GM18868 (cell line): ENCODE data around the gene DYNC1LI1.
A peak's percentile ranks its signal among the peaks of the same experiment; 100 is the strongest.
"Not testable (repeated sequence)": the region's sequence is repeated elsewhere in the genome, so short reads cannot be mapped to it uniquely, and the experiment has no call there.

Experiments used
- ATAC-seq: cut with Tn5 transposase; IDR thresholded peaks from one replicate; pipeline ENCODE4 v1.9.1; 2021; ENCODE audit warnings: mild to moderate bottlenecking, moderate library complexity; ENCODE audit not compliant: unreplicated experiment

The DYNC1LI1 gene

DNA sequence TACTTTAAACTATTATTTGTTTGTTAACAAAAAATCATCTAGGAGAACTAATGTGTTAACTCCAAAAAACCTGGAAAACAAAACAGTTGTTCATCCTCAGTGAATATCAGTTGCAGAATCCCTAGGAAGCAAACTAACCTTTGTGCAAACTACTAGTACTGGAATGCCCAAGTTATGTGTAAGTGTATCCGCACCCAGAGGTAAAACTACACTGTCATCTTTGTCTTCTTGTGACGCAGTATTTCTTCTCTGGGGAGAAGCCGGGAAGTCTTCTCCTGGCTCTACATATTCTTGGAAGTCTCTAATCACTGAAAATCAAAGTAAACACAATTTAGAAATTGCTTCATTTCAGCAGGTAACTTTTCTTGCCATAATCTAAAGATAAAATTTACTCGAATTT is 29.8 kb downstream of the DYNC1LI1 start:
- no peak for ATAC-seq

DNA sequence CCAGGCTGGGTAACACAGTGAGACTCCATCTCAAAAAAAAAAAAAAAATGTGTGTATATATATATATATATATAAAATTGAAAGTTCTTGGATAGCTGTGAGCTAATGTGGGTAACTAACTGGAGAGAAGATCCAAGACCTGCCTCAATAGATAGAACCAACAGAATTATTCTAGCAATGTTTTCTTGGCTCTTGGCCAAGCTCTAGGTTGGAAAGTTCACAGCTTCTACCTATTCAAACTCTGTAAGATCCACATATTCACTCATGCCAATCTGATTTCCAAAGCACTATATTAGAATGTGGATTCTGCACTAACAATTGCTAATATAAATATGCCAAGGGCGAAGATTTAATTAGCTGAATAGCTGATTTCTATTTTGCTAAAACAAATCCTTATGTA is 38.2 kb downstream of the DYNC1LI1 start:
- no peak for ATAC-seq

DNA sequence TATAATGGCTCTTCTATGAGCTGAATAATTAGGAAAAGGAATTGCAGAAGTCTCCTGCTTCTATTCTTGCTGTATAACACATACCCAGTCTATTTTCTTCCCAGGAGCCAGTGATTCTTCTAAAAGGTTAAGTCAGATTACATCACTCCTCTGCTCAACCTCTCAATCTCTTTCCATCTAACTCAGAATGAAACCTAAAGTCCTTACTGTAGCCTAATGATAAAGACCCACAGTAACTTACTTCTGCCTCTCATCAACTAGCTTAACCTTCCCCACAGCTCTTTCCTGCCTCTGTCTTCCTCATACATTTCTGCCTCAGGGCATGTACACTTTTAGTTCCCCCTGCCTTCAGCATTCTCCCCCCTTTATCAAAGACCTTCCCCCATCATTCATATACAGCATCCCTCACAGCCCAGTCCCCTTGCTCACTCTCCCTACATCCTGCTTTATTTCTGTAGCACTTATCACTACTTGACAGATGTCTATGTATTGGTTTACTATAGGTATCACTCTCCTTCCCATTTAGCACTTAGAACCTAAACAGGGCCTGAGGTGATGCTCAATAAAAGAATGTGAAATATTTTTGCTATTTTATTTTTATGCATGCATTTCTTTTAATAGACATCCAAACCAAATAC is 39.5 kb downstream of the DYNC1LI1 start:
- ATAC-seq, result peak; percentile 92

DNA sequence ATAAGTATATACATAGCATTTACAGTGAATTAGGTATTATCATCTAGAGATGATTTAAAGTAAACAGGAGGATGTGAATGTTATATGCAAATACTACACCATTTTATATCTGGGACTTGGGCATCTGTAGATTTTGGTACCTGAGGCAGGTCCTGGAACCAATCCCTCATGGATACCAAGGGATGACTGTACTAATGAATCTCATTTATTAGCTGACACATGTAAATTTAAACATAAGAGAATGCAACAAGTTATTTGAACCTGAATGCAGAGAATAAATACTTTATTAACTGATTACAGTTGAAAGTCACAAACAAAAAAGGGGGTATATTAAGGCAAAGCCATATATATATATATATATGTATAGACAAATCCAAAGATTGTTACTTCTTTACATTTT is 44.9 kb downstream of the DYNC1LI1 start:
- ATAC-seq, result no peak

DNA sequence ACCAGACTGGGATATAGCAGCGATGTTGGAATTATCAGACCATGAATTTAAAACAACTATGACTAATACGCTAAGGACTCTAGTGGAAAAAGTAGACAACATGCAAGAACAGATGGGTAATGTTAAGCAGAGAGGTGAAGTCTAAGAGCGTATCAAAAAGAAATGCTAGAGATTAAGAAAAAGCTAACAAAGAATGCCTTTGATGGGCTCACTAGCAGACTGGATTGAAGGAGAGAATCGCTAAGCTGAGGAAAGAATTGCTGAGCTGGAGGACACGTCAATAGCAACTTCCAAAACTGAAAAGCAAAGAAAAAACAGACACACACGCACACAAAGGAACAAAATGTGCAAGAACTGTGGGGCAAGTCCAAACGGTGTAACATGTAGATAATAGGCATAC is 48.0 kb downstream of the DYNC1LI1 start:
- ATAC-seq, result no peak

DNA sequence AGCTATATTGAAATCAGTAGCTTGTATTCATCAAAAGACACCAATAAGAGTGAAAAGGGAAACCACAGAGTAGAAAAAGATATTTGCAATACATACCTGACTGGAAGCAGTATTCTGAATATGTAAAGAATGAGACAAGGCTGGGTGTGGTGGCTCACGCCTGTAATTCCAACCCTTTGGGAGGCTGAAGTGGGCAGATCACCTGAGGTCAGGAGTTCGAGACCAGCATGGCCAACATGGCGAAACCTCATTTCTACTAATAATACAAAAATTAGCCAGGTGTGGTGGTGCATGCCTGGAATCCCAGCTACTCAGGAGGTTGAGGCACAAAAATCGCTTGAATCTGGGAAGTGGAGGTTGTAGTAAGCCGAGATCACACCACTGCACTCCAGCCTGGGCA is 51.7 kb downstream of the DYNC1LI1 start:
- not testable (repeated sequence) for ATAC-seq

DNA sequence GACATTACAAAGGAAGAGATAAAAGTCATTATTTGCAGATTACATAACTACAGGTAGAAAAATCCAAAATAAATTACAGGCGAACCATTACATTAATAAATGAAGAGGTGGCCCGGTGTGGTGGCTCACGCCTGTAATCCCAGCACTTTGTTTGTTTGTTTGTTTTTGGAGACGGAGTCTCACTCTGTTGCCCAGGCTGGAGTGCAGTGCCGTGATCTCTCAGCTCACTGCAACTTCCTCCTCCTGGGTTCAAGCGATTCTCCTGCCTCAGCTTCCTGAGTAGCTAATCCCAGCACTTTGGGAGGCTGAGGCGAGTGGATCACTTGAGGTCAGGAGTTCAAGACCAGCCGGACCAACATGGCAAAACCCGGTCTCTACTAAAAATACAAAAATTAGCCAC is 53.9 kb downstream of the DYNC1LI1 start:
- not testable (repeated sequence) for ATAC-seq

DNA sequence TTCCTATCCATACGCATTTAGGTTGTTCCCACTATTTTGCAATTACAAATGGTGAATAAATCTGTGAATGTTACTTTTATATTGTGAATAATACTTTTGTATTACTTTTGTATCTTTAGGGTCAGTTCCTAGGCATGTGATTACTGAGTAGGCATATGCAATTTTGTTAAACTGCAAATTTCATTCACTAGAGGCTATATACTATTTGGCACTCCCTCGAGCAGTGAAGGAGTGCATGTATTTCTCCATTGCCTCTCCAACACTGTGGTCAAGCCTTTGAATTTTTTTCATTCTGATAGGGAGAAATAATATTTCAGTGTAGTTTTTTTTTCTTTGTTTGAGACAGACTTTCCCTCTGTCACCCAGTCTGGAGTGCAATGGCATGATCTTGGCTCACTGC is 59.7 kb downstream of the DYNC1LI1 start:
- no peak for ATAC-seq

DNA sequence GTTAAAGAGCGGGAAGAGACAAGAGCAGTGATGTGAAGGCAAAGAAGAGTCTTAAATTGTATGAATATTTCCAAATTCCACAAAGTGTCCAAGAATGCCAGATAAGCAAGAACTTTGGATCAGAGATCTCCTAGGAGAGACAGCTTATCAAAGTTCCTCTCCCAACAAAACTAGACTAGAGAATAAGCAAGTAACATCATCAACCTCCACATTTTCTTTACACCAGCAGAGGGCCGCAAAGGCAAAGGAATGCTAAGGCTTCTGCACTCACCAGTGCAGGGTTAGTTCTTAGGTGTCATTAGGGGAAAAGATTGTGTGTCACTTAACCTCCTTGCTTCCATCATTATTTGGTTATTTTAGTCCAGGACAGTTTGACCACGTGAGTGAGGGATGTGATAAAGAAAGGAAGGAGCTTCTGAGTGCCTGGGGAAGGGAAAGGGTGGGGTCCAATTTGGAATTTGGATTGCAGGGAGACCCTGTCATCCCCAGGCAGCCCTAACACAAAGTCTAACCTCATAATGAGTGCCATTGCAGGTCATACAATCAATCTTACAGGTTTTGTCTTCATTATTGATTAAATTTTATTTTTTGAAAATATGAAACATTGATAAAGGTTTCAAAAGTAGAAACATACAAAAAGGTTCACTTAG is 60.5 kb downstream of the DYNC1LI1 start:
- ATAC-seq, result peak; percentile 92

DNA sequence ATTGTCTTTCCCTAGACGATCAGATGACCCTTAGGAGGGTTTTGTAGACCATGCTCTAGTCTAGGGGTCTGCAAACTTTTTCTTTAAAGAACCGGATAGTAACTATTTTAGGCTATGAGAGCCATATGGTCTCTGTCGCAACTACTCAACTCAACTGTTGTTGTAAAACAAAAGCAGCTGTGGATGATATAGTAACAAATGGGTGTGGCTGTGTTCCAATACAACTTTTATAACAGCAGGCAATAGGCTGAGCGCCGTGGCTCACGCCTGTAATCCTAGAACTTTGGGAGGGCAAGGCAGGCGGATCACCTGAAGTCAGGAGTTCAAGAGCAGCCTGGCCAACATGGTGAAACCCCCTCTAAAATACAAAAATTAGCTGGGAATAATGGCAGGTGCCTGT is 61.9 kb downstream of the DYNC1LI1 start:
- ATAC-seq, result no peak

DNA sequence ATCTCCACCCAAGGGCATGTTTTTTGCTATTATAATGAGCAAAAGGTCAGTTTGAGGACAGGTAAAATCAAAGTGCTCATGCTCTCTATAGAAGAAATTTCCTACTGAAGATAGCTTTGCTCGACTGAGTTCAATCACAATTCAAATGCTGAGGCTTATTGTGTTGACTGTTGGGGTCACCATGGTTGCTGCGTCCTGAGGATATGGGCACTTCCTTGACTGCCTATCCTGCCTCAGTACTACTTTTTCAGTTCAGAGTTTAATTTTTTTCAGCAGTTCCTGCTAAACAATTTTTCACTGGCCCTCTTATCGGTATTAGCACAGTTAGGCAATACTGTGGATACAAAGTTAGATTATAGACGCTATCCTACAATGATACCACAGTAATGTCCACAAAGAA is 64.2 kb downstream of the DYNC1LI1 start:
- ATAC-seq, result no peak

DNA sequence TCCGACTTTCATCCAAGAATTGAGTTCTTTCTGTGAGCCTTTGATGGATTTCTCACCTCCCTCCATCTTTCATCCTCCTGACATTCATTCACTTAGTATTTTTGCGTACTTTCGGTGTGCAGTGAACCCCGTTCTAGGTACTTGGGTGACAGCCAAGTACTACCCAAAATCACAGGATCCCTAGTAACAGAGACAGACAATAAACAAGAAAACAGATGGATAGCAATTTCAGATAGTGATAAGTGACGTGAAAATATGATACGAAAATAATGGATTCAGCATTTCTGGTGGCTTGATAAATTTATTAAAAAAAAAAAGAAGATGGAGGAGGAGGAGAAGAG is 67.7 kb downstream of the DYNC1LI1 start:
- ATAC-seq, result peak; percentile 5

DNA sequence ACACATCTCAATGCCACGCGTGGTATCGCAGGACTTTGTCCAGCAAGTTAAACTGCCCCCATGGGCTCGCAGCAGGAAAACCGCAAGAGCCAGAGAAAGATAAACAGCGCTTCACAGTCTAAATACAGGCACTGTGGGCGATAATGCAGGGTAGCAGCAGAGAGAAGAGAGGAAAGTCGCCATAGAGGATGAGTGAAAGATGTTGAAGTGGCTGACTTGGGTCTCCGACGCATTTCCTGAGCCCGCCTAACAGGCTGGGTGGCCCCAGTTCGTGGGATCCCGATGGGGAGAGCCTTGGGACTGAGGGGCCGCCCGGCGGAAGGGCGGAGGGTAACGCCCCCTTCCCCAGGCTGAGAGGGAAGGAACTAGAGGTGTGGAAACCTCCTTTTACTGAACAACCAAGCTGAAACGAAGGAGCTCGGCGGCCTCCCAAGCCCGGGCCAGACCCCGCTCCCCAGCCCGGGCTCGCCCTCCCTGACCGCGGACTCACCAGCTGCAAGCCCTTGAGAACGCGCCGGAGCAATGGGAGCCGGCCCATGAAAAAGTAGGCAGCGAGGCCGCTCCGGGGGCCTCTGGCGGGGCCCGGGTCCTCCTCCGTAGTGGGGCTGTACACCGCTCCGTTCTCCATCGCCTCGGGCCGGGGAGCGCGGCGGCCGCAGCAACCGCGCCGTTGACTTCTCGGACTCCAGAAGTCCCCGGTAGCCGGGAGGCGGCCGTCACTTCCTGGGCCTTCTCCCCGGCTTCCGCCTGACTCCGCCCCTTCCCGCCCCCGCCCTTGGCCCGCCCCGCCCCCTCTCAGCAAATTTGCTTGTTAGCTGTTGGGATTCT is 68.3 kb downstream of the DYNC1LI1 start, which contains the start of gene CMTM6:
TSS of gene CMTM6 (minus strand) at position 735 of the 828 bp plus-strand sequence. CDS start at position 628, 107 bp downstream.
- peak; percentile 78 for ATAC-seq

DNA sequence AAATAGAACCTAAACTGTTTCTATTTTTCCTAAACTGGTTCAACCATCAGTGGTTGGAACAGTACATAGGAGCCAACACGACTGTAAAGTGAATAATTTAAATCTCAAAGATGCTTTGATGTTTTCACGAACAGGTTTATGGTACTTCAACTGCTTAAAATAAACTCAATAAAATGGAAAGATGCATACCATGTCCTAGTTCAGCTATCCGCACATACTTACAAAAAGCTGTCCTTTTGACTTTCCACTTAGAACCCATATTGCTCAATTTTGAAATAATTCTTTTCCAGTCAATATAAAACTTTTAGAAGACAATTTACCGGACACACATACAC is 68.9 kb downstream of the DYNC1LI1 start:
- no peak for ATAC-seq

DNA sequence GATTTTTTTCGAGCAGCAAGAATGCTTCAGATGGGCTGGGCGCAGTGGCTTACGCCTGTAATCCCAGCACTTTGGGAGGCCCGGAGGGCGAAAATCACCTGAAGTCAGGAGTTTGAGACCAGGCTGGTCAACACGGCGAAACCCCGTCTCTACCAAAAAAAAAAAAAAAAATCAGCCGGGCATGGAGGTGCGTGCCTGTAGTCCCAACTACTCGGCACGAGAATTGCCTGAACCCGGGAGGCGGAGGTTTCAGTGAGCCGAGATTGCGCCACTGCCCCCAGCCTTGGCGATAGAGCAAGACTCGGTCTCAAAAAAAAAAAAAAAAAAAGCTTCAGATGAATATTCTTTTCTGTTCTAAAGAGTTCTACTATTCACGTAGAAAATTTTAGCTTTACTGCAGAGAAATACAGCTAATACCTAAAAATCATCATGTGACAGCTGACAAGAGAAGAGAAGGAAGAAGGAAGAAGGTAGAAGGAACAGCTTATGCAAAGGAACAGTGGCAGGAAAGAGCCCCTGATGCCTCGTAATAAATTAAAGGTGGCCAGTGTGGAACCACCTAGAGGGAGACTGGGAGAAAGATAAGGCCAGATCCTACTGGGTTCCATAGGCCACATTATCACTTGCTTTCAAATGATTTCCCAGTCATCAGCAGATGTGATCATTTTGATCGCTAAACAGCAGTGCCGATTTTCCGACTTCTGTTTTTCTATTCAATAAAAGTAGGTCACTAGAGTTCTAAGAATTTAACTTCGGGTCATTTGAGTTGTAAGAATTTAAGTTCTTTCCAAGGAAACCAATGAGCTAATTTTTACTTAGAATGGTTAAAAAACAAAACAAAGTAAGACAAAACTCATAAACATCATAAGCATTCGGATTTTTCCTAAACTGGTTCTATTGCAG is 69.5 kb downstream of the DYNC1LI1 start:
- no peak for ATAC-seq

DNA sequence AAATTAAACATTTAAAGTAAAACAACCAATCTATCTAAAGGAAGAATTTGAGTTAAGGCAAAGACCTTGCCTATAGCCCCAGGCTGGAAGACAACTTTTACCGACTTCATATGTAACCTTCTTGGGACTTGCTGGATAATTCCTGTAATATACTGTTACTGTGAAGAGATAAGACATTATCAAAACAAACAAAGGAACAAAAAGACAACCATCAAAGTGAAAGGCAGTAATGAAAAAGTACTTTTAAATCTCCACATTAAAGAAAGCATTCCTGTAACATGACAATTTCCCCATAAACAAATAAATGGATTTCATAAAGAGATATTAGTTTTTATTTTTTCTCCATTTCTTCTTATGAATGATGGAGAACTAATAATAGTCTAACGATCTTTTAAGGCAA is 70.4 kb downstream of the DYNC1LI1 start:
- no peak for ATAC-seq

DNA sequence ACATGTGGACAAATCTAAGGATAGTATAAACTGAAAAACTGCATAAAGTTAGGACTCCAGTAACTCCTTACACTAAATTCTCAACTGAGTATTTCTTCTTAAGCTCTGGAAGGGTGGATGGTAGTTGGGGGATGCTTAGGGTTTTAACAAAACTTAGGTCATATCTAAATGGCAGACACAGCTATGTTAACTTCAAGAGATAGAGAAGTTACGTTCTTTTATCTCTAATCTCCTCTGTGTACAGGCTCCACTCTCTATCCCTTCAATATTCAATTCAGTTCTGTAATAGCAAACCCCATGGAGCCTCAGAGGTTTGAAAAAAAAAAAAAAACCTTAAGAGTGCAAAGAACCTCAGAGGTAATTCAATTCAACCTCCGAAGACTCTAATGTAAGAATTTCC is 71.1 kb downstream of the DYNC1LI1 start:
- ATAC-seq, result no peak

DNA sequence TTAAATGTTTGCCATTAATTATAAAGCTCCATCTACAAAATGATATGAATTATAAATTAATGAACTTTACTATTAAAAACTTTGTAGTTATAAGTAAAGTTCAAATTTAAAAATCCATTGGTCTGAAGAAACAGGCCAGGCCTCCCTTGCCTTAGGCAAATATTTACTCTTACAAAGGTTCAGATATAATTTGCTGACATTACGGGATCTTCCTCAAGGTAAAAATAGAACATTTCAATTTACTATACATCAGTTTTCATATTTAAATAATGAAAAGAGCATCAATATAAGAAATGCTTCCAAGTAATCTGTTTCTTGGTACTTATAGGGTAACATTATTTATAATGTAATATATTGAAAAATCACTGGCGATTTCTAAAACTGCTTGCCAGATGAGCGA is 71.7 kb downstream of the DYNC1LI1 start:
- no peak for ATAC-seq

DNA sequence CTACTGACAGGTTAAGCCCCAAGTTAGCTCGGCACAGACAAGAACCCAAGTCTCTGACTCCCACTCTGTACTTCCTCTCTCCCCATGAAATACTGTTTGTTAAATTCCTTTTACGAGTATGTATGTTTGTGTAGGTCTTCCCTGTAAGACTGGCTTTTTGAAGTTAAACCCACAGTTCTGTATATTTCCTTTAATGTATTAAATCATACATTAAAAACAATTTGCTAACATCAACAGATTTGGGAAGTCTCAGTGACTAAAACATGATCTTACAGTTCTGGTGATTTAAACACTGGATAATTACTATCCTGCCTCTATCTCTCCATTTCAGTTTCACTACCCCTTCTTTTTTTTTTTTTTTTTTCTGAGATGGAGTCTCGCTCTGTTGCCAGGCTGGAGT is 72.4 kb downstream of the DYNC1LI1 start:
- ATAC-seq, result no peak

DNA sequence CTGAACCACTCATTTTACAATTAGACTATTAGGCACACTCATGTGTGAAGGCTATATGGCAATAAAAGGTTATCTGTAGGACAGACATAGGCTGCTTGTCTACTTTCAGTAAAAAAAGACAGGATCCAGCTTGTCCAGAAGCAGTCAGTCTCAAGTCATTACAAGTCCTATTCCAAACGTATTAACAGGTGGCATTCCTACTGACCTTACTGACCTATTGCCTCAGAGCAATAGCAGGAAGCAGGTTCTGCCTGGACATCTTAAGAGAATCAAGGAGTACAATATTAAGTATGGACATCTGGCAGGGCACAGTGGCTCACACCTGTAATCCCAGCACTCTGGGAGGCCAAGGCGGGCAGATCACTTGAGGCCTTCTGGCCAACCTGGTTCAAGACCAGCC is 75.0 kb downstream of the DYNC1LI1 start:
- no peak for ATAC-seq

DNA sequence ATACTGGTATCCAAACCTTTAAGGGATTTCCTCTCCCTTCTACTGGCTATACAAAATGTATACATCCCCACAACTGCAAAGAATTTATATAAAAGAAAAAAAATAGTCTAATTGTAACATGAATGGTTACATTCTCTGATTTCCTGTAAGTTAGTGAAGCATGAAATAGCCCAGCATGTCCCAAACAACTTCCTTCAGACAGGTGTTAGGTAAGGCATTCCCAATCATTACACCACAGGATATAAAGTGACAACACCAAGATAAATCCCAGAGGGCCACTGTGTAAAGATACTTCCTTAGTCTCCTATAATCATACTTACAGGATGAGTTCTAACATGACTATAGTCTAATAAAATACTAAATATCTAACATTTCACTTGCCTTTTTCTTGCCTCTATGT is 75.6 kb downstream of the DYNC1LI1 start:
- no peak for ATAC-seq
